Astrocyte (in vitro differentiated cells and primary cell): ENCODE results near the gene SLC25A42. TPM values are rescaled to one million over a fixed set of nuclear protein-coding genes. Genes with fewer than 3 reads are reported as not detected.

Source experiments
- DNase-seq: peaks from one replicate; pipeline ENCODE4 v3.0.0-alpha.2; 2010; ENCODE audit warnings: low read depth
- FAIRE-seq: peaks from 2 replicates; lab custom pipeline; 2011; peaks lifted over from hg19 to GRCh38; lab: Jason Lieb, UNC
- H2AFZ ChIP-seq: 2 replicates; pipeline ENCODE4 v1.6.0; 2012; ENCODE audit warnings: low read depth, low read length, inconsistent platforms
- H3K27ac ChIP-seq: 2 replicates; pipeline ENCODE4 v1.5.1; 2011; ENCODE audit warnings: low read depth, low read length, inconsistent platforms
- H3K27me3 ChIP-seq: 2 replicates; pipeline ENCODE4 v1.6.0; 2011; ENCODE audit warnings: low read length, inconsistent platforms; ENCODE audit not compliant: insufficient read depth
- H3K36me3 ChIP-seq: 2 replicates; pipeline ENCODE4 v1.5.1; 2011; ENCODE audit warnings: low read length, inconsistent platforms; ENCODE audit not compliant: insufficient read depth
- H3K4me1 ChIP-seq: 2 replicates; pipeline ENCODE4 v1.5.1; 2011; ENCODE audit warnings: low read length, inconsistent platforms; ENCODE audit not compliant: insufficient read depth
- H3K4me2 ChIP-seq: 2 replicates; pipeline ENCODE4 v1.6.0; 2012; ENCODE audit warnings: low read length, inconsistent platforms
- H3K4me3 ChIP-seq: 2 replicates; pipeline ENCODE4 v1.5.1; 2011; ENCODE audit warnings: low read depth, mild to moderate bottlenecking, low read length, inconsistent platforms; ENCODE audit not compliant: insufficient read depth
- H3K79me2 ChIP-seq: 2 replicates; pipeline ENCODE4 v1.6.0; 2012; ENCODE audit warnings: mild to moderate bottlenecking, low read length, inconsistent platforms; ENCODE audit not compliant: insufficient read depth
- H3K9ac ChIP-seq: 2 replicates; pipeline ENCODE4 v1.6.0; 2012; ENCODE audit warnings: mild to moderate bottlenecking, low read length, inconsistent platforms
- H3K9me3 ChIP-seq: 2 replicates; pipeline ENCODE4 v1.5.1; 2012; ENCODE audit warnings: low read depth, mild to moderate bottlenecking, low read length, inconsistent platforms; ENCODE audit not compliant: insufficient read depth
- H4K20me1 ChIP-seq: 2 replicates; pipeline ENCODE4 v1.6.0; 2012; ENCODE audit warnings: low read length, inconsistent platforms; ENCODE audit not compliant: insufficient read depth
- H3K27ac Mint-ChIP-seq: one replicate; pipeline ENCODE4 v1.8.0; 2021; ENCODE audit warnings: mild to moderate bottlenecking, mixed read lengths; ENCODE audit not compliant: unreplicated experiment
- H3K27me3 Mint-ChIP-seq: one replicate; pipeline ENCODE4 v1.8.0; 2021; ENCODE audit warnings: low read depth, mixed read lengths; ENCODE audit not compliant: unreplicated experiment
- H3K36me3 Mint-ChIP-seq: one replicate; pipeline ENCODE4 v1.8.0; 2021; ENCODE audit warnings: low read depth, mixed read lengths; ENCODE audit not compliant: unreplicated experiment
- H3K4me1 Mint-ChIP-seq: one replicate; pipeline ENCODE4 v1.8.0; 2021; ENCODE audit warnings: low read depth, mixed read lengths; ENCODE audit not compliant: unreplicated experiment
- H3K4me3 Mint-ChIP-seq: one replicate; pipeline ENCODE4 v1.8.0; 2021; ENCODE audit warnings: mild to moderate bottlenecking, moderate library complexity, mixed read lengths; ENCODE audit not compliant: unreplicated experiment
- H3K9me3 Mint-ChIP-seq: one replicate; pipeline ENCODE4 v1.8.0; 2021; ENCODE audit warnings: mild to moderate bottlenecking, mixed read lengths; ENCODE audit not compliant: unreplicated experiment
- CTCF ChIP-seq: IDR thresholded peaks from 2 replicates; pipeline ENCODE4 v1.5.1; 2011; ENCODE audit warnings: low read depth, mild to moderate bottlenecking, inconsistent platforms, low read length, moderate library complexity; ENCODE audit not compliant: insufficient read depth
- EZH2 ChIP-seq: IDR thresholded peaks from 2 replicates; pipeline ENCODE4 v1.6.1; 2012; ENCODE audit warnings: mild to moderate bottlenecking, low read length, inconsistent platforms; ENCODE audit not compliant: insufficient read depth
- total RNA-seq: library from RNA; stranded (reverse); gene quantifications from 2 replicates; pipeline ENCODE4 v1.2.1, GENCODE V29; 2021

Gene SLC25A42
- total RNA-seq, 1 donor from 2014 or later = 7.6 TPM

- Mint-ChIP-seq H3K4me3 (no peak overlapping the region), H3K36me3 (peaks cover 7% of the 10 kb centered on the region), H3K27ac (no peak overlapping the region), H3K4me1 (peaks cover 12% of the 10 kb centered on the region), H3K27me3 (peaks cover 15% of the 10 kb centered on the region), H3K9me3 (no peaks in the 10 kb centered on the region)
- Histone ChIP-seq H3K36me3 (no peaks in the 10 kb centered on the region), H3K79me2 (no peaks in the 10 kb centered on the region), H3K9me3 (no peaks in the 10 kb centered on the region), H3K4me3 (no peak overlapping the region), H3K4me2 (no peak overlapping the region), H3K4me1 (peaks cover 12% of the 10 kb centered on the region), H3K27me3 (no peaks in the 10 kb centered on the region), H3K9ac (no peak overlapping the region), H4K20me1 (no peaks in the 10 kb centered on the region), H3K27ac (no peak overlapping the region), H2AFZ (peak overlapping the region; percentile 26)
- no peak for TF ChIP-seq CTCF
- no peak for TF ChIP-seq EZH2
- no peak for DNase-seq
- no peak for FAIRE-seq
Measured at GRCh38 chr19:19113040-19113626, 49.3 kb downstream of the SLC25A42 start.

- H3K36me3 Mint-ChIP-seq = peaks cover 7% of the 10 kb centered on the region
- FAIRE-seq = no peak
Measured at GRCh38 chr19:19115954-19116353, 52.2 kb downstream of the SLC25A42 start.

More at GRCh38 chr19:19115954-19116353, 52.2 kb downstream of the SLC25A42 start:
- H3K27me3 ChIP-seq = no peaks in the 10 kb centered on the region
- no peaks in the 10 kb centered on the region for H3K9me3 ChIP-seq
- Mint-ChIP-seq H3K27me3 (peaks cover 11% of the 10 kb centered on the region), H3K4me3 (no peak overlapping the region), H3K9me3 (no peaks in the 10 kb centered on the region), H3K4me1 (peaks cover 10% of the 10 kb centered on the region), H3K27ac (no peak overlapping the region)
- no peaks in the 10 kb centered on the region for H3K36me3 ChIP-seq
- no peaks in the 10 kb centered on the region for H4K20me1 ChIP-seq
- no peak overlapping the region for H3K4me3 ChIP-seq
- H2AFZ ChIP-seq = no peak overlapping the region
- H3K79me2 ChIP-seq = no peaks in the 10 kb centered on the region
- H3K4me2 ChIP-seq = no peak overlapping the region
- no peak overlapping the region for H3K9ac ChIP-seq
- TF ChIP-seq EZH2 (no peak), CTCF (peak; percentile 31)
- no peak for DNase-seq
- H3K4me1 ChIP-seq = peaks cover 7% of the 10 kb centered on the region
- no peak overlapping the region for H3K27ac ChIP-seq
